Stimulated activated CD4-positive, alpha-beta T cell treated with anti-CD3 and anti-CD28 coated beads, TNF-alpha, amount 100 ng/mL, for 24 hours (primary cell): Measurements from ENCODE around the gene RAP1GDS1.
A peak's percentile ranks its signal among the peaks of the same experiment; 100 is the strongest.

ENCODE experiments used
- DNase-seq, 3 experiments: peaks; one replicate each; pipeline ENCODE4 v3.0.0-alpha.2; 2020; ENCODE audit warnings: low read depth in 3 of 3

Gene RAP1GDS1

GRCh38 chr4:98260579-98261404 is at the start of gene RAP1GDS1:
RAP1GDS1 (plus strand) TSS chr4:98261384; CDS start chr4:98261566, 182 bp downstream.
- peak; percentile 84 to 95 (median 90) for DNase-seq

- no peak for DNase-seq
These were observed 38.9 kb upstream of the RAP1GDS1 start for GRCh38 chr4:98222306-98222705.

GRCh38 chr4:98226396-98226795 is 34.8 kb upstream of the RAP1GDS1 start:
- no peak for DNase-seq

- DNase-seq: no peak
These were observed 30.2 kb upstream of the RAP1GDS1 start for GRCh38 chr4:98230961-98231360.

GRCh38 chr4:98232202-98232601 is 29.0 kb upstream of the RAP1GDS1 start:
- DNase-seq: no peak

- no peak for DNase-seq
These were observed 24.0 kb upstream of the RAP1GDS1 start for GRCh38 chr4:98237204-98237603.

- DNase-seq: no peak
These were observed 19.1 kb upstream of the RAP1GDS1 start for GRCh38 chr4:98242063-98242462.

GRCh38 chr4:98242538-98242937 is 18.6 kb upstream of the RAP1GDS1 start:
- DNase-seq: no peak

- no peak for DNase-seq
These were observed 16.0 kb upstream of the RAP1GDS1 start for GRCh38 chr4:98245226-98245625.

- DNase-seq: no peak
These were observed 12.2 kb upstream of the RAP1GDS1 start for GRCh38 chr4:98248934-98249333.

- no peak for DNase-seq
These were observed 11.4 kb upstream of the RAP1GDS1 start for GRCh38 chr4:98249831-98250230.

GRCh38 chr4:98253499-98253898 is 7.7 kb upstream of the RAP1GDS1 start:
- no peak for DNase-seq

- peak in 2 of 3 experiments; percentile 10 to 38 for DNase-seq
These were observed 1.1 kb upstream of the RAP1GDS1 start for GRCh38 chr4:98260047-98260578.

GRCh38 chr4:98261405-98262291 is 464 bp downstream of the RAP1GDS1 start:
- peak; percentile 6 to 24 (median 12) for DNase-seq

- DNase-seq: no peak
These were observed 1.2 kb downstream of the RAP1GDS1 start for GRCh38 chr4:98262431-98262830.

- no peak for DNase-seq
These were observed 6.3 kb downstream of the RAP1GDS1 start for GRCh38 chr4:98267498-98267897.

GRCh38 chr4:98275145-98275544 is 14.0 kb downstream of the RAP1GDS1 start:
- no peak for DNase-seq

- DNase-seq: no peak
These were observed 22.3 kb downstream of the RAP1GDS1 start for GRCh38 chr4:98283219-98284189.

- DNase-seq: no peak
These were observed 23.5 kb downstream of the RAP1GDS1 start for GRCh38 chr4:98284640-98285046.

GRCh38 chr4:98285676-98286075 is 24.5 kb downstream of the RAP1GDS1 start:
- DNase-seq: no peak

GRCh38 chr4:98287328-98287727 is 26.1 kb downstream of the RAP1GDS1 start:
- no peak for DNase-seq
